ENCODE measurements around the gene FUT6.

FUT6 gene

GRCh38 chr19:5827891-5828660, 11.4 kb downstream of the FUT6 start:
- DNase-seq (ENCODE audit: low read depth in 3 of 3, low spot score in 1 of 3), result peak; percentile 79 to 96 (median 91)

DNA sequence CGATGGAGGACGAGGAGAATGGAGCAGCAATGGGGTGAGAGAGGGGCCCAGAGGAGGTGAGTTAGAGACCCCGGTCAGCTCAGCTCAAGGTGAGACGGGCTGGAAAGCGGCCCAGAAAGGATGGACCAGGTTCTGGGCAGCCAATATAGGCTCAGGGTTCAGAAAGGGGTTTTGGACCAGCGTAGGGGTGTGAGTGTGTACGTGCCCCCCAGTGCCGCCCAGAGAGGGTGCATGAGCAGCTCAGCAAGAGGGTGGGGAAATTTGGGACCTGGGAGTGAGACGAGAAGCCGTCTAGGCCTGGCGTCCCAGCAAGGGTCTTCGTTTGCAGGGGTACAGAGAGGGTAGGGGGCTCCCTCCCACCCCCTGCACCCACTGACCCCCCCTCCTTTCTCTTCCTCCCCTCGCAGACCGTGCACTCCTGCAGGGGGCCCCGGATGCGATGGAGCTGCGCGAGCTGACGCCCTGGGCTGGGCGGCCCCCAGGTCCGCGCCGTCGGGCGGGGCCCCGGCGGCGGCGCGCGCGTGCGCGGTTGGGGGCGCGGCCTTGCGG, 12.1 kb downstream of the FUT6 start:
- DNase-seq (ENCODE audit: low read depth in 3 of 3, low spot score in 1 of 3), result no peak

GRCh38 chr19:5826531-5827341, 12.8 kb downstream of the FUT6 start:
- DNase-seq (ENCODE audit: low read depth in 3 of 3, low spot score in 1 of 3), result no peak

DNA sequence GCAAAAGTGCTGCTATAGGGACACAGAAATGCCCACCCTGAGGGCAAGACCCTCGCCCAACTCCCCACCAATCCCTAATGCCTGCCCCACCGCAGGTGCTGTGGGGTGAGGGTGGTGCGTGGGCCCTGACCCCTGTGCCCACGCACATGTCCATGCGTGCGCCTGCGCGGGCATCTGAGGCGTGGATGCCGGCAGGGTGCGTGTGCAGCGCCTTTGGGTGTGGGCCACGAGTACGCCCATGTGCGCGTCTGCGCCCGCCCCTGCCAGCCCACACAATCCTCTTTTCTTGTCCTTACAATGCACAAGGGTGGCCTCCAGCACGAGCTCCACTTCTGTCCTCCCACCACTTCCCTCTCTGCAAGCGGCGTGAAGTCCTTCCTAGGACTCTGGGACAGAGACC, 14.3 kb downstream of the FUT6 start:
- no peak for DNase-seq (ENCODE audit: low read depth in 3 of 3, low spot score in 1 of 3)

DNA sequence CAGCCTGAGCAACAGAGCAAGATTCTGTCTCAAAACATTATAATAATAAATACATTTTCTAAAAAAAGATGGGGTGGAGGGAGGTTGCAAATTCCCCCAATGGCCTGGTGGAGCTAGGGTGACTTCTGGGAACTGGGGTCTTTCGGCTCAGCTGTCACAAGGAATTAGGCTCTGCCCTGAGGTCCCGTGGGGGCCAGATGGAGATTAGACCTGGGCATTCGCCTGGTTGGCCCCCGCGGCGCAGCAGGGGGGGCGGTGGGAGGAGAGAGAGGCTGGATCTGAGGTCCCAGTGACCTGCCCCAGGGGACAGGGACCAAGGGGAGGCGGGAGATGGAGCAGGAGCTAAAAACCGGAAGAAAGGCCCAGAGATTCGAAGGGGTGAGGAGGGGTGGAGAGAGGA, 14.8 kb downstream of the FUT6 start:
- no peak for DNase-seq (ENCODE audit: low read depth in 3 of 3, low spot score in 1 of 3)

DNA sequence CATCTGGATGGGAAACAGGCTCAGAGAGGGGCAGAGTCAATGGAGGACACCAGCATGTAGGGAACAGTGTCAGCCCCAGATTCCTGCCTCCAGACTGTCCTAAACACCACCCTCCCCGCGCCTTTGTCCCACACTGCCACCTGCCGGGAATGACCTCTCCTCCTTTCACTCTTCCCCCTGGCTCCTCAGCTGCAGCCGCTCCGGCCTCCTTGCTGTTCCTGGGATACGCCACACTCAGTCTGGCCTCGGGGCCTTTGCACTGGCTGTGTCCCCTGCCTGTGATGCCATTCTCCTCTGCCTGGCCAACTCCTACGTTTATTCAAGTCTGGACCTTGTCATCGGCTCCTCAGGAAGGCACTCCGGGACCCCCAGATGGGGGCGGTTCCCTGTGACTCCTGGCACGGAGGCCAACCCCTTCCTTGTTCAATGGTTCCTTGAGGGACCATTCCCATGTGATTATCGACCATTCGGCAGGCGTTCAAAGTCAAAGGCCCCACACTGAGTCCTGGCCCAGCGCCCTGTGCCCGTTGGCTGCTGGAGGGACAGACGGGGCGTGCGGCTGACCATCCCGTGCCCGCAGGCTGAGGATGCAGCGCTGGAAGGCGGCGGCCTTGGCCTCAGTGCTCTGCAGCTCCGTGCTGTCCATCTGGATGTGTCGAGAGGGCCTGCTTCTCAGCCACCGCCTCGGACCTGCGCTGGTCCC, 15.8 kb downstream of the FUT6 start:
- no peak for DNase-seq (ENCODE audit: low read depth in 3 of 3, low spot score in 1 of 3)

DNA sequence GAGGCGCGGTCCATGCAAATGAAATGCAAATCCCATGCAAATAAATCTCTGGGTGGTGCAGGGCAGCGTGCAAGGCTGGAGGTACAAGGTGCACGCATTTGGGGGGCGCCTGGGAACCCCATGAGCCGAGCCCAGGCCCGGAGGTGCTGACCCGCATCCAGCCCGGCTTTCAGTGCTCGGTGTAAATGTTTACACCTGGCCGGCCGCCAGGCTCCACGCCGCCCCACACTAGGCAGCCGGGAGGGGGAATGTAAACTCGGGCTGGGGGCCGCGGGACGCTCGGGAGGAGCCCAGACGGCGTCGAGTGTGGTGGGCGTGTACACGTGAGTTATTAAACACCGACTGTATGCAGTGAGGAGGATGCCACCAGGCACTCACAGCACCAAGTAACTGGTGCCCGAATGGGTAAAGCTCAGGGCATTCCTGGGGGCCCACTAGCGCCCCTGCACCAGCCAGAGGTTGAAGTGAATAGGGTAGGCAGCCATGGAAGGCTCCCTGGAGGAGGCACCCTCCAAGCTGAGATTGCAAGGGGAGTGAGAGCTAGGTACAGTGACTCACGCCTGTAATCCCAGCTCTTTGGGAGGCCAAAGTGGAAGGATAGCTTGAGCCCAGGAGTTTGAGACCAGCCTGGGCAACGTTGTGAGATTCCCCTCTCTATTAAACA, 17.2 kb downstream of the FUT6 start:
- no peak for DNase-seq (ENCODE audit: low read depth in 3 of 3, low spot score in 1 of 3)

GRCh38 chr19:5821521-5822180, 17.9 kb downstream of the FUT6 start:
- DNase-seq (ENCODE audit: low read depth in 3 of 3, low spot score in 1 of 3), result no peak

GRCh38 chr19:5820785-5821184, 18.7 kb downstream of the FUT6 start:
- DNase-seq (ENCODE audit: low read depth in 3 of 3, low spot score in 1 of 3), result no peak

- DNase-seq (ENCODE audit: low read depth in 3 of 3, low spot score in 1 of 3), result no peak
Measured at GRCh38 chr19:5818594-5818993, 20.9 kb downstream of the FUT6 start.

GRCh38 chr19:5817218-5817617, 22.3 kb downstream of the FUT6 start:
- DNase-seq (ENCODE audit: low read depth in 3 of 3, low spot score in 1 of 3), result no peak

- no peak for DNase-seq (ENCODE audit: low read depth in 3 of 3, low spot score in 1 of 3)
Measured at GRCh38 chr19:5814852-5815246, 24.7 kb downstream of the FUT6 start.

DNA sequence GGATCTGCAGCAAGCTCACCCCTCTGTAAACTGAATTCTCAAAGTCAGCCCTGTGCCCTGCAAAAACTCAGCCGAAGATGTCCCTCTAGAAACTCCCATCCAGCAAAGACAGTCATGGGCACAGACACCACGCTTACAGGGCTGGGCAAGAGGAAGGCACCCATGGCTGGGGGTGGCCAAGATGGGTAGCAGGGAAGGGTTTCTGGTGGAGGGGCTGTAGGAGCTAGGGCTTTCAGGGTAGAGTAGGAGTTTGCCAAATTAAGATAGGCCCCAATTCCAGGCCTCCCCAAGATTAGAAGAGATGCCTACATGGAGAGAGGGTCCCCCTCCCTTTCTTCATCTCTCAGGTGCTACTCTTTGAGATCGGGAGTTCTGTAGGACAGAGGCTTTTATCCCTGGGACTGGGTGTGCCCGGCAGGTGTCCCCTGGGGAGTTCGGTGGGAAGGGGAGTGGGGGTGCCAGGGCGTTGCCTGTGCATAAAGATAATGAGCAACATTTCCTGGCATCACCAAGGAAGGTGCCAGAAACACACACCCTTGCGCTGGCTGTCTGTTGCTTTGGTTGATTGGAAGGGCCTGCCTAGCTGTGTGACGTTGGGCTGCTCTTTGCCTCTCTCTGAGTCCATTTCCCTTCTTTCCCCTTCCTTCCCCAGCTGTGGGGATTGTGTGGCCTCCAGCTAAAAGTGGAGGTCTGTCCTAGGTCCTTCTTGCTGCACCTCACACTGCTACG, 25.2 kb downstream of the FUT6 start:
- no peak for DNase-seq (ENCODE audit: low read depth in 3 of 3, low spot score in 1 of 3)

DNA sequence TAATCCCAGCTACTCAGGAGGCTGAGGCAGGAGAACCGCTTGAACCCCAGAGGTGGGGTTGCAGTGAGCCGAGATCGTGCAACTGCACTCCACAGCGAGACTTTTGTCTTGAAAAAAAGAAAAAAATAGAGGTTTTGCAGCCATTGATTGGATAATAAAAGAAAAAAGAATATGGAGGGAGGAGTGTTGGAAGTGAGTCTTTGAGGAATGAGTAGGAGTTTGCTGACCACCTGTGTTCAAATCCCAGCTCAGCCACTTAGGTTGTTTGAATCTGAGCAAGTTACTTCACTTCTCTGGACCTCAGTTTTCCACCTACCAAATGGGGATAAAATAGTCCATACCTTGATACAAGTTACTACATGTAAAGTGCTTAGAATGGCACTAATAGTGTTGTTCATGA, 28.4 kb downstream of the FUT6 start:
- no peak for DNase-seq (ENCODE audit: low read depth in 3 of 3, low spot score in 1 of 3)

DNA sequence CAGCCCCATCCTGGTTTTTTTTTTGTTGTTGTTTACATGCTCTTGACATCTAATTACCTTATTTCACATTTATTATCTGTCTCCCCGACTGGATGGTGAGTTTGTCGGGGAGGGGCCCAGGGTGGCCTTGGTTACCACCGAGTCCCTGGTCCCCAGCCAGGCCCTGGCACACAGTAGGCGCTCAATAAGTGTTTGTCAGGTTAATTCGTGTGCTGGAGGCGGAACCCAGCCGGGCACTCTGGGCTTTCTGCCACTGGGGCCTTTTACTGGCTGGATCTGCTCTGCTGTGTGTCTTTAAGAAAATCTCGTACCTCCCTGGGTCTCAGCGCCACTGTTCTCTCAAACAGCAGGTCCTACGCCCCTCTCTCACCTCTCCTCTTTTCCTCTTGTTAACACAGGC, 30.0 kb downstream of the FUT6 start:
- no peak for DNase-seq (ENCODE audit: low read depth in 3 of 3, low spot score in 1 of 3)

- no peak for DNase-seq (ENCODE audit: low read depth in 3 of 3, low spot score in 1 of 3)
Measured at GRCh38 chr19:5809053-5809452, 30.4 kb downstream of the FUT6 start.

DNA sequence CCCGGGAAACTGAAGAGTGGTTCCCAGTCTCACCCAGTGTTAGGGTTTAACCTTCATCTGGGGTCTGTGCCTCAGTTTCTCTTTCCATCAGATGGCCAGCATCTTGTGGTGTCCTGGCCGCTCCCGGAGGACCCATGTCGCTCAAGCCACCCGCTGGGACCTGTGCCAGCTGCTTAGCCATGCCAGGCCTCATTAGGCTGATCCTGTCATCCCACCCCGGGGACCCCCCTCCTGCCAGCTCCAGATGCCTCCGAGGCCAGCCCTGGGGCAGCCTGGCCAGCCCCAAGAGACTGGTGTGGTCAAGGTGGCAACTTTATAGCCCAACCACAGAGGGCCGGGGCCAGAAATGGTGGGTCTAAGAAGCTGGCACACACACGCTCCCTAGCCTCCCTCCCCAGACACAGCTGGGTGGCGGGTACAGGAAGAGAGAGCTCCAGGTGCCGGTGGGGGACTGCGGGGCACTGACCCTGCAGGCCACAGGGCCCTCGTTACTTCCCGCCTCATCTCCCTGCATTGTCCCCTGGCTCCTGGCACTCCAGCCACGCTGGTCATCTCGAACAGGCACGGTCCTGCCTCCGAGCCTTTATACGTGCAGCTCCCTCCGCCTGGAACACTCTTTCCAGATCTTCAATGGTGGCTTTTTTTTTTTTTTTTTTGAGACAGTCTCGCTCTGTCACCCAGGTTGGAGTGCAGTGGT, 31.2 kb downstream of the FUT6 start:
- no peak for DNase-seq (ENCODE audit: low read depth in 3 of 3, low spot score in 1 of 3)

DNA sequence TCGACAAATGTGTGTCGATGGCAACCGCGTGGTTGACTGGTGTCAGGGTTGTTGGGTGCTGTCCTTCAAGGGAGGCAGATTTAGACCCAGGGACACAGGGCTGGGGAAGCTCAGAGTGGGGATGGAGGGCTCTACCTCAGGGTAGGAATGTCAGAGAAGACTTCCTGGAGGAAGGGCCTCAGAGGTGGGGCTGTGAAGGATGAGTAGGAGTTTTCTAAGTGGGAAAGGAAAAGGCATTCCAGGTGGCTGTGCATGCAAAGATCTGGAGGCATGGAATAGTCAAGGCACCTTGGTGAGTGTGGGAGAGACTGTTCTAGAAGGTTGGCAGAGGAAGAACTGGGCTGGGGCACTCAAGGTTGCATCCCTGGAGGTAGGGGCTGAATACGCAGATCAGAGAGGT, 32.6 kb downstream of the FUT6 start:
- no peak for DNase-seq (ENCODE audit: low read depth in 3 of 3, low spot score in 1 of 3)

GRCh38 chr19:5806133-5806489, 33.4 kb downstream of the FUT6 start:
- DNase-seq (ENCODE audit: low read depth in 3 of 3, low spot score in 1 of 3), result no peak

All from stimulated activated CD4-positive, alpha-beta T cell treated with anti-CD3 and anti-CD28 coated beads, TNF-alpha, amount 100 ng/mL, for 1 hour (primary cell).